H1 (cell line): ENCODE measurements around the gene ARHGAP4. TPM values are rescaled to one million over a fixed set of nuclear protein-coding genes. Genes with fewer than 3 reads are reported as not detected.

Source experiments
- SIN3A ChIP-seq, 2 experiments: IDR thresholded peaks in 1 of 2; conservative IDR thresholded peaks in 1 of 2; 2 replicates each; pipeline ENCODE4 v1.6.1; 2011 to 2012; ENCODE audit warnings: low read length in 2 of 2, improper control_type of control experiment in 1 of 2, low read depth in 1 of 2, mild to moderate bottlenecking in 1 of 2
- polyA plus RNA-seq, 7 experiments: library from polyadenylated mRNA; depleted of rRNA in 3 of 7; stranded (reverse) in 5 of 7; unstranded in 2 of 7; fragments of >200 nt in 5 of 7; fragments of 200-250 nt in 2 of 7; gene quantifications; 1 replicate in 5 of 7; 2 replicates in 1 of 7; 4 replicates in 1 of 7; pipeline versions ENCODE4 v1.2.1 to v1.2.3, GENCODE V29; 2011 to 2013; ENCODE audit warnings: missing spikeins in 2 of 7, mixed read lengths in 2 of 7
- total RNA-seq: library from RNA; stranded (reverse); fragmentation: NEBNext Ultra II Directional; extraction: Animal tissue kit (Norgen Biotek cat#: 25700); gene quantifications from 2 replicates; pipeline ENCODE4 v1.2.1, GENCODE V29; 2021

ARHGAP4 gene
- total and polyA plus RNA-seq, 2 of the 8 experiments (the other 6 are each of a cell fraction or from before 2014, with no cell fraction given): 23.9 to 26.0 TPM

DNA sequence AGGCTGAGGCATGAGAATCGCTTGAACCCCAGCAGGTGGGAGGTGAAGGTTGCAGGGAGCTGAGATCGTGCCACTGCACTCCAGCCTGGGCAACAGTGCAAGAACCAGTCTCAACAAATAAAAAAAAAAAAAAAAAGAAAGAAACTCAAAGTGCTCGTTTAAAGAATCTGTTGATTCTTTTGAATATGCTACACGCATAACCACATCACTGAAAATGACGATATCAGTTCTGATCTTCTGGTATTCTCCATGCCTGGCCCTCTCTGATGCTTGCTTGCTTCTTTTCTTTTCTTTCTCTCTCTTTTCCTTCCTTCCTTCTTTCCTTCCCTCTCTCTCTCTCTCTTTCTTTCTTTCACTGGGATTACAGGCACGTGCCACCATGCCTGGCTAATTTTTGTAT lies 14.3 kb downstream of the ARHGAP4 start (continued):
- no peak for TF ChIP-seq SIN3A (conservative IDR thresholded peaks at IDR 0.05 in 1 of 2, IDR thresholded peaks at IDR 0.05 in 1 of 2; ENCODE audit: low read depth in 1 of 2, low read length in 2 of 2)
